ENCODE results near the gene MGAT3. TPM values are rescaled to one million over a fixed set of nuclear protein-coding genes. Genes with fewer than 3 reads are reported as not detected.
A peak's percentile ranks its signal among the peaks of the same experiment; 100 is the strongest.

Gene MGAT3
- total and polyA plus RNA-seq, 8 donors = 0.89 to 12.0 (median 1.6) TPM

GRCh38 chr22:39474351-39475111 lies 17.7 kb downstream of the MGAT3 start:
- DNase-seq = peak in 1 of 2 donors; percentile 75
- Histone ChIP-seq H3K9me3 (no peaks in the 10 kb centered on the region), H3K4me3 (peak overlapping the region in 2 of 4 donors; percentile 1 to 16), H3K27me3 (peaks cover 0 to under 1% (median 0%) of the 10 kb centered on the region in 3 donors), H3K36me3 (peaks cover 0 to 13% (median 0%) of the 10 kb centered on the region in 4 donors), H3K27ac (peak overlapping the region; percentile 49 to 86 (median 73)), H3K4me1 (peaks cover 43 to 64% (median 61%) of the 10 kb centered on the region in 4 donors)
- intact Hi-C loops (cut with DNase I; ENCODE audit: low total_unique reads) = no loop called here
- TF ChIP-seq POLR2A (IDR thresholded peaks at IDR 0.05) (no peak), EP300 (IDR thresholded peaks at IDR 0.05) (no peak), POLR2AphosphoS5 (IDR thresholded peaks at IDR 0.05) (no peak), CTCF (IDR thresholded peaks at IDR 0.05) (no peak)
- WGBS, 5 donors = 36 to 45% (median 40%) methylated on average over 8 to 11 of the region's 11 CpGs

DNA sequence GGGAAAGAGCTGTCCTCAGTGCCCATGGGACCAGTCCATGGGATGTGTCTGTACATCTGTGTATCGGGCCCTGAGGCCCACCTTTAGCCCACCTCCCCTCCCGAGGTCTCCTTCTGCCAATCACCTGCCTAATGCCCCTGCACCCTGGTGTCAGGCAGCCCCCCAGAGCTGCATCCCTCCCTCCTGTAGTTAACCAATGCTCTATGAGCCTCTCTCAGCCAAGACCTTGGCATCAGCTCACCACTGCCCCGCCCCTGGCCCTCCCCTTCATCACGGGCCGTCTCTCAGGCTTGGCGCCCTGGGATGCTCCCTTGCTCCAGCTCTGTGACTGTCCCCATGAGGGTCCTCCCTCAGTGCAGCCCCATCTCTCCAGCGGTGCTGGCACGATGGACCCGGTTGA lies 18.5 kb downstream of the MGAT3 start:
- intact Hi-C loops (cut with DNase I; ENCODE audit: low total_unique reads) = no loop called here
- no peaks in the 10 kb centered on the region for H3K27me3 ChIP-seq
- no peak for TF ChIP-seq POLR2AphosphoS5 (IDR thresholded peaks at IDR 0.05)
- no peak for TF ChIP-seq CTCF (IDR thresholded peaks at IDR 0.05)
- TF ChIP-seq POLR2A (IDR thresholded peaks at IDR 0.05) = no peak
- TF ChIP-seq EP300 (IDR thresholded peaks at IDR 0.05) = no peak
- no peak for DNase-seq
- WGBS, 5 donors = 61 to 71% (median 70%) methylated on average over 5 to 9 of the region's 9 CpGs
- H3K27ac ChIP-seq = peak overlapping the region in 2 of 5 donors; percentile 74 to 86
- peaks cover 0 to 13% (median 0%) of the 10 kb centered on the region in 4 donors for H3K36me3 ChIP-seq
- no peaks in the 10 kb centered on the region for H3K9me3 ChIP-seq
- H3K4me1 ChIP-seq = peaks cover 36 to 58% (median 53%) of the 10 kb centered on the region in 4 donors
- H3K4me3 ChIP-seq = no peak overlapping the region

DNA sequence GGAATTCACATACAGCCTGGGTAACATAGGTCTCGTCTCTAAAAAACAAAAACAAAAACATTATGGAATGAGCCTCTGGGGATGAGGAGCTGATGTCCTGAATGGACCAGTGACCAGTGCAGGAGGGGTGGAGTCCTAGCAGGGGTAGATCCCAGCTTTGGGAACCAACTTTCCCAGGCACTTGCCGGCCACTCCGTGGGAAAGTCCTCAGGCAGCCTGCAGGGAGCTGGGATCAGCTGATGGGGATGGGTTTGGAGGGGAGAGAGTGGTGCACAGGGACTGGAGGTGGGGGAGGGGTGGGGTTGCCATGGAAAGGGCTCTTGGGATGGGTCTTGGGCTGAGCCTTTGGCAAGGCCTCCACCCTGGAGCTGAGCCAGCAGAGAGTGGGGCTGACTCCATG lies 19.1 kb downstream of the MGAT3 start:
- no peak overlapping the region for H3K27ac ChIP-seq
- WGBS, 5 donors = 69 to 85% (median 81%) methylated on average over 3 of the region's 3 CpGs
- DNase-seq = peak in 1 of 2 donors; percentile 32
- no peak overlapping the region for H3K4me3 ChIP-seq
- intact Hi-C loops (cut with DNase I; ENCODE audit: low total_unique reads) = no loop called here
- TF ChIP-seq EP300 (IDR thresholded peaks at IDR 0.05) (no peak), POLR2A (IDR thresholded peaks at IDR 0.05) (no peak), CTCF (IDR thresholded peaks at IDR 0.05) (no peak), POLR2AphosphoS5 (IDR thresholded peaks at IDR 0.05) (no peak)
- H3K36me3 ChIP-seq = peaks cover 0 to 13% (median 0%) of the 10 kb centered on the region in 4 donors
- H3K27me3 ChIP-seq = no peaks in the 10 kb centered on the region
- H3K4me1 ChIP-seq = peaks cover 34 to 52% (median 47%) of the 10 kb centered on the region in 4 donors
- H3K9me3 ChIP-seq = no peaks in the 10 kb centered on the region

DNA sequence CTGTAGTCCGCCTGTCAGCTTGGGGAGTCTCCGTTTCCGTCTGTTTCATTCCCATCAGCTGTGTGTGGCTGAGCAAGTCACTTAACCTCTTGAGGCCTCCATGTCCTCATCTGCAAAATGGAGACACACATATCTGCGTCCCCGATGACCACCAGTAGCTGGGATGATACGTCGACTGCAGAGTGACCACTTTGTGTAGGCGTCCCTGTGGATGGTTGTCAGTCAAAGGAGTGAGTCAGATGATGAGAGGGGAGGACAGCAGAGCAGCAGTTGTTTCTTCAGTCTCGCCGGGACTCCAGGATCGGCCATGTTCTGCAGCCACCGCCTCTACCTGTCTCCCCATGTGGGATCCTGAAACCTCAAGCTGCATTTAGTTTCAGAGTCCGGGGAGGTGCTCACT lies 19.9 kb downstream of the MGAT3 start:
- Histone ChIP-seq H3K9me3 (no peaks in the 10 kb centered on the region), H3K27me3 (no peaks in the 10 kb centered on the region), H3K36me3 (peaks cover 0 to 13% (median 0%) of the 10 kb centered on the region in 4 donors), H3K4me1 (peaks cover 26 to 44% (median 40%) of the 10 kb centered on the region in 4 donors), H3K4me3 (no peak overlapping the region), H3K27ac (no peak overlapping the region)
- TF ChIP-seq POLR2AphosphoS5 (IDR thresholded peaks at IDR 0.05) (no peak), POLR2A (IDR thresholded peaks at IDR 0.05) (no peak), EP300 (IDR thresholded peaks at IDR 0.05) (no peak), CTCF (IDR thresholded peaks at IDR 0.05) (no peak)
- WGBS, 5 donors = 80 to 92% (median 85%) methylated on average over 13 of the region's 13 CpGs
- DNase-seq = no peak
- intact Hi-C loops (cut with DNase I; ENCODE audit: low total_unique reads) = no loop called here
